HG02885 (cell line): ENCODE measurements around the gene CMPK1.

Experiments used
- ATAC-seq: cut with Tn5 transposase; IDR thresholded peaks from one replicate; pipeline ENCODE4 v1.9.1; 2021; ENCODE audit warnings: mild to moderate bottlenecking; ENCODE audit not compliant: unreplicated experiment, poor library complexity

Gene CMPK1

GRCh38 chr1:47418122-47418521, 84.5 kb downstream of the CMPK1 start:
- no peak for ATAC-seq

GRCh38 chr1:47418681-47419325, 85.2 kb downstream of the CMPK1 start:
- ATAC-seq, result no peak

- no peak for ATAC-seq
Observed at GRCh38 chr1:47420547-47420946, 87.0 kb downstream of the CMPK1 start.

- ATAC-seq, result no peak
Observed at GRCh38 chr1:47423872-47424271, 90.3 kb downstream of the CMPK1 start.

- no peak for ATAC-seq
Observed at GRCh38 chr1:47424336-47424982, 90.9 kb downstream of the CMPK1 start.
